Neural cell (in vitro differentiated cells): Measurements from ENCODE around the gene WNT6. TPM values are rescaled to one million over a fixed set of nuclear protein-coding genes. Genes with fewer than 3 reads are reported as not detected.

ENCODE experiments used
- H2AFZ ChIP-seq: fragments of 200-600, 300-800 bp; sonication (generic), shearing (Covaris generic); 2 replicates; pipeline ENCODE4 v1.6.0; 2014; ENCODE audit warnings: low read depth, mild to moderate bottlenecking, antibody characterized with exemption, low read length, moderate library complexity
- H3F3A ChIP-seq: fragments of 200-600 bp; shearing (Covaris generic); 2 replicates; pipeline ENCODE4 v1.6.1; 2016; ENCODE audit warnings: mild to moderate bottlenecking, moderate library complexity, mixed read lengths, antibody characterized with exemption, low read length; ENCODE audit not compliant: insufficient read depth, poor library complexity, severe bottlenecking
- H3K27ac ChIP-seq: fragments of 200-600, 300-800 bp; sonication (generic), shearing (Covaris generic); 2 replicates; pipeline ENCODE4 v1.5.1; 2014; ENCODE audit warnings: mild to moderate bottlenecking, low read length, moderate library complexity
- H3K27me3 ChIP-seq: fragments of 300-800, 200-600 bp; sonication (generic), shearing (Covaris generic); 2 replicates; pipeline ENCODE4 v1.6.0; 2014; ENCODE audit warnings: mild to moderate bottlenecking, low read depth, low read length, moderate library complexity; ENCODE audit not compliant: insufficient read depth
- H3K36me3 ChIP-seq: fragments of 300-800, 200-600 bp; sonication (generic), shearing (Covaris generic); 2 replicates; pipeline ENCODE4 v1.5.1; 2014; ENCODE audit warnings: mild to moderate bottlenecking, antibody characterized with exemption, low read length, moderate library complexity; ENCODE audit not compliant: insufficient read depth
- H3K4me2 ChIP-seq: fragments of 300-800, 200-600 bp; sonication (generic), shearing (Covaris generic); 2 replicates; pipeline ENCODE4 v1.6.0; 2014; ENCODE audit warnings: mild to moderate bottlenecking, low read length
- H3K4me3 ChIP-seq: fragments of 300-800, 200-600 bp; sonication (generic), shearing (Covaris generic); 2 replicates; pipeline ENCODE4 v1.5.1; 2014; ENCODE audit warnings: mild to moderate bottlenecking, low read length, moderate library complexity
- H3K79me2 ChIP-seq: fragments of 200-600 bp; shearing (Covaris generic); replicated peaks from 2 replicates; pipeline ENCODE4 v1.6.0; 2014; ENCODE audit warnings: mild to moderate bottlenecking, low read length, moderate library complexity; ENCODE audit not compliant: insufficient read depth
- H3K9ac ChIP-seq: fragments of 300-800, 200-600 bp; sonication (generic), shearing (Covaris generic); 2 replicates; pipeline ENCODE4 v1.6.1; 2016; ENCODE audit warnings: mild to moderate bottlenecking, low read length, mixed read lengths
- H3K9me2 ChIP-seq: fragments of 200-600 bp; shearing (Covaris generic); 2 replicates; pipeline ENCODE4 v1.6.1; 2016; ENCODE audit warnings: mild to moderate bottlenecking, low read length, mixed read lengths; ENCODE audit not compliant: insufficient read depth
- H3K9me3 ChIP-seq: fragments of 200-600, 300-800 bp; sonication (generic), shearing (Covaris generic); 2 replicates; pipeline ENCODE4 v1.6.1; 2016; ENCODE audit warnings: mild to moderate bottlenecking, mixed run types, low read length, moderate library complexity, mixed read lengths
- H4K20me1 ChIP-seq: fragments of 200-600 bp; shearing (Covaris generic); 2 replicates; pipeline ENCODE4 v1.6.1; 2016; ENCODE audit warnings: mild to moderate bottlenecking, mixed run types; ENCODE audit not compliant: insufficient read depth
- EP300 ChIP-seq: fragments of 450-650 bp; conservative IDR thresholded peaks from 2 replicates; pipeline ENCODE4 v1.6.1; 2014; ENCODE audit warnings: antibody characterized with exemption, mild to moderate bottlenecking, moderate library complexity; ENCODE audit not compliant: poor library complexity, severe bottlenecking
- EZH2 ChIP-seq: fragments of 200-600, 300-800 bp; shearing (Covaris generic), sonication (generic); IDR thresholded peaks from 2 replicates; pipeline ENCODE4 v1.6.1; 2014; ENCODE audit warnings: antibody characterized with exemption, low read length, borderline replicate concordance, mild to moderate bottlenecking; ENCODE audit not compliant: insufficient read depth, poor library complexity, severe bottlenecking
- MXI1 ChIP-seq: fragments of 450-650 bp; conservative IDR thresholded peaks from 2 replicates; pipeline ENCODE4 v1.6.1; 2014; ENCODE audit warnings: antibody characterized with exemption, mild to moderate bottlenecking; ENCODE audit not compliant: poor library complexity, severe bottlenecking
- POLR2AphosphoS5 ChIP-seq: IDR thresholded peaks from 2 replicates; pipeline ENCODE4 v1.6.1; 2012
- RAD21 ChIP-seq: fragments of 450-650 bp; conservative IDR thresholded peaks from 2 replicates; pipeline ENCODE4 v1.6.1; 2014; ENCODE audit warnings: antibody characterized with exemption, mild to moderate bottlenecking, moderate library complexity
- SMC3 ChIP-seq: fragments of 450-650 bp; conservative IDR thresholded peaks from 2 replicates; pipeline ENCODE4 v1.6.1; 2014; ENCODE audit warnings: antibody characterized with exemption, mild to moderate bottlenecking, moderate library complexity; ENCODE audit not compliant: poor library complexity
- TAF1 ChIP-seq: IDR thresholded peaks from 2 replicates; pipeline ENCODE4 v1.6.1; 2012; ENCODE audit warnings: low read depth
- polyA plus RNA-seq: library from polyadenylated mRNA; depleted of rRNA; stranded (reverse); fragments of >200 nt; gene quantifications from 2 replicates; pipeline ENCODE4 v1.2.3, GENCODE V29; 2014
- TF ChIP-seq, protein P1 (sequence below): IDR thresholded peaks from 2 replicates; pipeline ENCODE4 v1.6.1; 2012; ENCODE audit warnings: borderline replicate concordance
- TF ChIP-seq, protein P2 (sequence below): fragments of 450-650 bp; IDR thresholded peaks from 2 replicates; pipeline ENCODE4 v1.5.1; 2014; ENCODE audit warnings: antibody characterized with exemption, mild to moderate bottlenecking, moderate library complexity; ENCODE audit not compliant: poor library complexity, severe bottlenecking

Gene WNT6
- polyA plus RNA-seq, 1 donor from 2014 or later: not detected

DNA sequence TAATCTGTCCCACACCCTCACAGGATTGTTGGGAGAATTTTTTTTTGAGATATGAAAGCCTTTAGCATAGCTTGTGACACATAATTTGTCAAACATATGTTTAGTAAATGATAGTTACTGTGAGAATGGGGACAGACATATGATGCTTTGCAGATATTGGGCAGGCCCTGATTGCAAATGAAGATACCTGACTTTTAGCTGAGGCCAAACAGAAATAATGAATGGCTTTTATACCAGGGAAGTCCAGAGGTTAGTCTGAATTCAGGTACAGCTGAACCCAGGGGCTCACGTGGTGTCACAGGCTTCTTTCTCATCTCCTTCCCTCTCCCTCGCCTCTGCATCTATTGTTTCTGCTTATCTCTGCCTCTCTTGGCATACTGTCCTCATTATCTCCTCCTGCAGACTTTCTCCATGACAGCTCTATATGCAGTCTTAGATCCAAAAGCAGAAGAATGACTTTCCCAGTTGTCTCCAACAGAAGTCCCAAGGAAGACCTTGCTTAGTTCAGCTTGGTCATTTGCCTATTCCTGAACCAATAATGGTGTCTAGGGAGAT is 16.2 kb downstream of the WNT6 start:
- Histone ChIP-seq H4K20me1 (no peaks in the 10 kb centered on the region), H3K9me3 (no peaks in the 10 kb centered on the region), H3F3A (no peaks in the 10 kb centered on the region), H2AFZ (no peak overlapping the region), H3K9ac (no peak overlapping the region), H3K9me2 (no peaks in the 10 kb centered on the region), H3K27ac (no peak overlapping the region), H3K4me3 (no peak overlapping the region), H3K27me3 (peaks cover 98% of the 10 kb centered on the region), H3K4me2 (no peak overlapping the region), H3K36me3 (no peaks in the 10 kb centered on the region), H3K79me2 (no peaks in the 10 kb centered on the region)
- TF ChIP-seq MXI1 (no peak), EP300 (no peak), RAD21 (no peak), EZH2 (no peak), TAF1 (no peak), SMC3 (no peak), POLR2AphosphoS5 (no peak)
- TF ChIP-seq, protein P1, sequence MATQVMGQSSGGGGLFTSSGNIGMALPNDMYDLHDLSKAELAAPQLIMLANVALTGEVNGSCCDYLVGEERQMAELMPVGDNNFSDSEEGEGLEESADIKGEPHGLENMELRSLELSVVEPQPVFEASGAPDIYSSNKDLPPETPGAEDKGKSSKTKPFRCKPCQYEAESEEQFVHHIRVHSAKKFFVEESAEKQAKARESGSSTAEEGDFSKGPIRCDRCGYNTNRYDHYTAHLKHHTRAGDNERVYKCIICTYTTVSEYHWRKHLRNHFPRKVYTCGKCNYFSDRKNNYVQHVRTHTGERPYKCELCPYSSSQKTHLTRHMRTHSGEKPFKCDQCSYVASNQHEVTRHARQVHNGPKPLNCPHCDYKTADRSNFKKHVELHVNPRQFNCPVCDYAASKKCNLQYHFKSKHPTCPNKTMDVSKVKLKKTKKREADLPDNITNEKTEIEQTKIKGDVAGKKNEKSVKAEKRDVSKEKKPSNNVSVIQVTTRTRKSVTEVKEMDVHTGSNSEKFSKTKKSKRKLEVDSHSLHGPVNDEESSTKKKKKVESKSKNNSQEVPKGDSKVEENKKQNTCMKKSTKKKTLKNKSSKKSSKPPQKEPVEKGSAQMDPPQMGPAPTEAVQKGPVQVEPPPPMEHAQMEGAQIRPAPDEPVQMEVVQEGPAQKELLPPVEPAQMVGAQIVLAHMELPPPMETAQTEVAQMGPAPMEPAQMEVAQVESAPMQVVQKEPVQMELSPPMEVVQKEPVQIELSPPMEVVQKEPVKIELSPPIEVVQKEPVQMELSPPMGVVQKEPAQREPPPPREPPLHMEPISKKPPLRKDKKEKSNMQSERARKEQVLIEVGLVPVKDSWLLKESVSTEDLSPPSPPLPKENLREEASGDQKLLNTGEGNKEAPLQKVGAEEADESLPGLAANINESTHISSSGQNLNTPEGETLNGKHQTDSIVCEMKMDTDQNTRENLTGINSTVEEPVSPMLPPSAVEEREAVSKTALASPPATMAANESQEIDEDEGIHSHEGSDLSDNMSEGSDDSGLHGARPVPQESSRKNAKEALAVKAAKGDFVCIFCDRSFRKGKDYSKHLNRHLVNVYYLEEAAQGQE: no peak
- TF ChIP-seq, protein P2, sequence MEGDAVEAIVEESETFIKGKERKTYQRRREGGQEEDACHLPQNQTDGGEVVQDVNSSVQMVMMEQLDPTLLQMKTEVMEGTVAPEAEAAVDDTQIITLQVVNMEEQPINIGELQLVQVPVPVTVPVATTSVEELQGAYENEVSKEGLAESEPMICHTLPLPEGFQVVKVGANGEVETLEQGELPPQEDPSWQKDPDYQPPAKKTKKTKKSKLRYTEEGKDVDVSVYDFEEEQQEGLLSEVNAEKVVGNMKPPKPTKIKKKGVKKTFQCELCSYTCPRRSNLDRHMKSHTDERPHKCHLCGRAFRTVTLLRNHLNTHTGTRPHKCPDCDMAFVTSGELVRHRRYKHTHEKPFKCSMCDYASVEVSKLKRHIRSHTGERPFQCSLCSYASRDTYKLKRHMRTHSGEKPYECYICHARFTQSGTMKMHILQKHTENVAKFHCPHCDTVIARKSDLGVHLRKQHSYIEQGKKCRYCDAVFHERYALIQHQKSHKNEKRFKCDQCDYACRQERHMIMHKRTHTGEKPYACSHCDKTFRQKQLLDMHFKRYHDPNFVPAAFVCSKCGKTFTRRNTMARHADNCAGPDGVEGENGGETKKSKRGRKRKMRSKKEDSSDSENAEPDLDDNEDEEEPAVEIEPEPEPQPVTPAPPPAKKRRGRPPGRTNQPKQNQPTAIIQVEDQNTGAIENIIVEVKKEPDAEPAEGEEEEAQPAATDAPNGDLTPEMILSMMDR: no peak

DNA sequence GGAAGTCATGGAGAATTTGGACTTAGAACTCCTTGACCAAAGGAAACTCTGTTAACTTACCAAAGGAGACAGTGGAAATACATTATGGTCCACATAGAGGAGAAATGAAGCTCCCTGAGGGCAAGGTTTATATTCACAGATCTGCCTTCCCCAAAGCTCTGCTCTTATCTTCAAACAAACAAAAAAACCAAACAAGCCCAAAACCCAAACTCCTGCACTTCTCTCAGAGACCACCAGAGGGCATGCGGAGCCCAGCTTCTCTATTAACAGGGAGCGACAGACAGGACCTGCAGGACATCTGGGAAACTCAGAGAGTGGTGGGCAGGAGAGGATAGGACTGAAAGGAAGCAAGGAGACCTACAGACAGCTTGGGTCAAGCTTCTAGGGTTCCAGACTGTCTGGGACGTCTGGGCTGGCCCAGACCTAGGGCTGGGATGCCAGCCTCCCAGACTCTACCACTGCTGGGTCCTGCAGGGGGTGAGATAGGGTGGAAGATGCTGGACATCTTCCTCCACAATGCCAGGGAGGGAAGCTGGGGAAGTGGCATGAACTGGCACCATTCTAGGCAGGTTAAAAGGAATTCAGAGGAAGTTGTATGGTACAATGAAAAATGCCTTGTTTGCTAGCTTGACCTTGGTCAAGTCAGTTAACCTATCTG is 17.1 kb downstream of the WNT6 start:
- Histone ChIP-seq H4K20me1 (no peaks in the 10 kb centered on the region), H3K79me2 (no peaks in the 10 kb centered on the region), H2AFZ (no peak overlapping the region), H3K36me3 (no peaks in the 10 kb centered on the region), H3K9me2 (no peaks in the 10 kb centered on the region), H3K27ac (no peak overlapping the region), H3K9ac (no peak overlapping the region), H3K9me3 (no peaks in the 10 kb centered on the region), H3F3A (no peaks in the 10 kb centered on the region), H3K4me2 (no peak overlapping the region), H3K27me3 (peaks cover 98% of the 10 kb centered on the region), H3K4me3 (no peak overlapping the region)
- TF ChIP-seq TAF1: no peak
- TF ChIP-seq, protein P2: peak; percentile 89
- peak; percentile 84 for TF ChIP-seq RAD21
- peak; percentile 87 for TF ChIP-seq SMC3
- TF ChIP-seq POLR2AphosphoS5: no peak
